WTC11 (cell line): Measurements from ENCODE around the gene GALNT2. TPM values are rescaled to one million over a fixed set of nuclear protein-coding genes. Genes with fewer than 3 reads are reported as not detected.
A peak's percentile ranks its signal among the peaks of the same experiment; 100 is the strongest.

Source experiments
- ATAC-seq: fragments of 200-7000 bp; cut with Tn5 transposase; 2 replicates; pipeline ENCODE4 v1.10.0; 2021; ENCODE audit warnings: mild to moderate bottlenecking, moderate library complexity
- CTCF ChIA-PET: fragments of 300-600 bp; sonication (Branson Sonifier 250); formaldehyde crosslinking; loops from one replicate; lab custom pipeline; 2021; ENCODE audit warnings: antibody characterized with exemption; lab: Charles Lee
- POLR2A ChIA-PET: fragments of 350-600 bp; sonication (Branson Sonifier 250); formaldehyde crosslinking; loops from one replicate; lab custom pipeline; 2021; ENCODE audit warnings: antibody characterized with exemption; lab: Charles Lee
- DNase-seq: peaks from one replicate; pipeline ENCODE4 v3.0.0; 2021; ENCODE audit warnings: low spot score
- H3K27ac Mint-ChIP-seq: 2 replicates; pipeline ENCODE4 v1.8.0; 2021; ENCODE audit warnings: mixed read lengths
- H3K27me3 Mint-ChIP-seq: 2 replicates; pipeline ENCODE4 v1.8.0; 2021; ENCODE audit warnings: low read depth, mild to moderate bottlenecking, moderate library complexity, mixed read lengths
- H3K36me3 Mint-ChIP-seq: 2 replicates; pipeline ENCODE4 v1.8.0; 2021; ENCODE audit warnings: mixed read lengths
- H3K4me1 Mint-ChIP-seq: 2 replicates; pipeline ENCODE4 v1.8.0; 2022; ENCODE audit warnings: mixed read lengths
- H3K4me3 Mint-ChIP-seq: 2 replicates; pipeline ENCODE4 v1.8.0; 2021; ENCODE audit warnings: mild to moderate bottlenecking, moderate library complexity, mixed read lengths
- H3K9me3 Mint-ChIP-seq: 2 replicates; pipeline ENCODE4 v1.8.0; 2021; ENCODE audit warnings: mixed read lengths
- ATF6 ChIP-seq: sonication (generic); formaldehyde crosslinking; IDR thresholded peaks from 2 replicates; pipeline ENCODE4 v1.8.1; 2023; ENCODE audit warnings: mild to moderate bottlenecking, missing genetic modification reagents
- E2F5 ChIP-seq: sonication (generic); formaldehyde crosslinking; IDR thresholded peaks from 2 replicates; pipeline ENCODE4 v1.8.1; 2022; ENCODE audit warnings: mild to moderate bottlenecking, moderate library complexity, missing genetic modification reagents
- GABPB1 ChIP-seq: sonication (generic); formaldehyde crosslinking; IDR thresholded peaks from 2 replicates; pipeline ENCODE4 v1.8.1; 2023; ENCODE audit warnings: mild to moderate bottlenecking, missing genetic modification reagents
- GTF2I ChIP-seq: fragments of 250-450 bp; sonication (Bioruptor Pico); conservative IDR thresholded peaks from 2 replicates; pipeline ENCODE4 v1.4.0; 2021; ENCODE audit warnings: mild to moderate bottlenecking
- MLX ChIP-seq: sonication (generic); formaldehyde crosslinking; IDR thresholded peaks from 2 replicates; pipeline ENCODE4 v1.8.1; 2023; ENCODE audit warnings: mild to moderate bottlenecking, missing genetic modification reagents, moderate library complexity
- NR1H2 ChIP-seq: sonication (generic); formaldehyde crosslinking; IDR thresholded peaks from 2 replicates; pipeline ENCODE4 v1.9.0; 2021; ENCODE audit warnings: mild to moderate bottlenecking, moderate library complexity, missing genetic modification reagents
- OVOL2 ChIP-seq: fragments of 250-450 bp; sonication (Bioruptor Pico); IDR thresholded peaks from 2 replicates; pipeline ENCODE4 v1.9.0; 2021; ENCODE audit warnings: mild to moderate bottlenecking, borderline replicate concordance
- RELA ChIP-seq: sonication (generic); formaldehyde crosslinking; IDR thresholded peaks from 2 replicates; pipeline ENCODE4 v1.8.1; 2022; ENCODE audit warnings: missing genetic modification reagents, mild to moderate bottlenecking, borderline replicate concordance
- STAT6 ChIP-seq: sonication (generic); formaldehyde crosslinking; conservative IDR thresholded peaks from 2 replicates; pipeline ENCODE4 v1.8.1; 2023; ENCODE audit warnings: mild to moderate bottlenecking, low read depth, missing genetic modification reagents, moderate library complexity
- TCF7 ChIP-seq: sonication (generic); formaldehyde crosslinking; IDR thresholded peaks from 2 replicates; pipeline ENCODE4 v1.8.0; 2022; ENCODE audit warnings: mild to moderate bottlenecking, low read depth, missing genetic modification reagents, moderate library complexity
- TEAD1 ChIP-seq: sonication (generic); formaldehyde crosslinking; IDR thresholded peaks from 2 replicates; pipeline ENCODE4 v1.8.0; 2022; ENCODE audit warnings: mild to moderate bottlenecking, missing genetic modification reagents
- ZBTB43 ChIP-seq: sonication (generic); formaldehyde crosslinking; IDR thresholded peaks from 2 replicates; pipeline ENCODE4 v1.8.1; 2023; ENCODE audit warnings: mild to moderate bottlenecking, missing genetic modification reagents
- ZNF281 ChIP-seq: sonication (generic); formaldehyde crosslinking; IDR thresholded peaks from 2 replicates; pipeline ENCODE4 v1.8.0; 2023; ENCODE audit warnings: mild to moderate bottlenecking, missing genetic modification reagents
- ZNF396 ChIP-seq: fragments of 250-450 bp; sonication (Bioruptor Pico); IDR thresholded peaks from 2 replicates; pipeline ENCODE4 v1.8.0; 2021; ENCODE audit warnings: mild to moderate bottlenecking, moderate library complexity, borderline replicate concordance
- ZNF423 ChIP-seq: fragments of 250-450 bp; sonication (Bioruptor Pico); IDR thresholded peaks from 2 replicates; pipeline ENCODE4 v2.1.2; 2022; ENCODE audit warnings: mild to moderate bottlenecking, moderate library complexity
- ZNF425 ChIP-seq: fragments of 250-450 bp; sonication (Bioruptor Pico); conservative IDR thresholded peaks from 2 replicates; pipeline ENCODE4 v1.9.0; 2021; ENCODE audit warnings: mild to moderate bottlenecking
- ZNF512 ChIP-seq: sonication (generic); formaldehyde crosslinking; IDR thresholded peaks from 2 replicates; pipeline ENCODE4 v1.8.1; 2022; ENCODE audit warnings: missing genetic modification reagents, borderline replicate concordance
- total RNA-seq: library from RNA; stranded (reverse); gene quantifications from 3 replicates; pipeline ENCODE4 v1.2.3, GENCODE V29; 2021

GALNT2 gene
- total RNA-seq, 1 experiment from 2014 or later: 74.8 TPM

- DNase-seq (no peak), ATAC-seq (no peak)
- H3K36me3 Mint-ChIP-seq: no peaks in the 10 kb centered on the region
- no peak overlapping the region for H3K4me3 Mint-ChIP-seq
- no peak overlapping the region for H3K27ac Mint-ChIP-seq
- H3K27me3 Mint-ChIP-seq: no peaks in the 10 kb centered on the region
- H3K4me1 Mint-ChIP-seq: peaks cover 40% of the 10 kb centered on the region
- TF ChIP-seq ZNF281 (CRISPR knock-in tag) (no peak), ZNF423 (no peak), ZNF512 (no peak), TEAD1 (CRISPR knock-in tag) (no peak), GTF2I (CRISPR knock-in tag) (no peak), GABPB1 (CRISPR knock-in tag) (no peak), ATF6 (CRISPR knock-in tag) (no peak), OVOL2 (CRISPR knock-in tag) (no peak), E2F5 (CRISPR knock-in tag) (no peak)
- H3K9me3 Mint-ChIP-seq: no peaks in the 10 kb centered on the region
- POLR2A ChIA-PET: no interaction called here
- CTCF ChIA-PET: no interaction called here
Measured at GRCh38 chr1:230218667-230219066, 151.6 kb downstream of the GALNT2 start.

GRCh38 chr1:230219174-230220067 is 152.4 kb downstream of the GALNT2 start:
- ATAC-seq: 0 out of 2 replicates have a peak, but pooled peaks have one; percentile 16
- H3K36me3 Mint-ChIP-seq: no peaks in the 10 kb centered on the region
- H3K27ac Mint-ChIP-seq: peak overlapping the region; percentile 15; the same call in 1 of the 2 replicates
- no peak overlapping the region for H3K4me3 Mint-ChIP-seq
- peaks cover 39% of the 10 kb centered on the region for H3K4me1 Mint-ChIP-seq
- POLR2A ChIA-PET: no interaction called here
- no peaks in the 10 kb centered on the region for H3K9me3 Mint-ChIP-seq
- H3K27me3 Mint-ChIP-seq: no peaks in the 10 kb centered on the region
- no peak for DNase-seq
- TF ChIP-seq ZNF425 (CRISPR knock-in tag) (no peak), STAT6 (CRISPR knock-in tag) (no peak), MLX (no peak), TCF7 (CRISPR knock-in tag) (no peak), NR1H2 (CRISPR knock-in tag) (no peak), ZBTB43 (CRISPR knock-in tag) (no peak), ZNF396 (CRISPR knock-in tag) (no peak), RELA (CRISPR knock-in tag) (no peak)
- CTCF ChIA-PET: interaction anchor here (1.0 kb wide), 1 partner anchor 12 kb away, joined by 3 read pairs; no protein-coding TSS in a partner anchor
